NOMO-1 (cell line): Measurements from ENCODE around the gene CRYZL1.
"Not testable (repeated sequence)": the region's sequence is repeated elsewhere in the genome, so short reads cannot be mapped to it uniquely, and the experiment has no call there.

Source experiments
- DNase-seq, 2 experiments: peaks; one replicate each; lab custom pipeline; 2025; ENCODE audit not compliant: unreplicated experiment in 2 of 2; lab: John Stamatoyannopoulos, UW

CRYZL1 gene

GRCh38 chr21:33641352-33642026 lies at the start of gene CRYZL1:
Gene CRYZL1, minus strand, starts transcription at chr21:33641741. Its CDS starts 10,190 bp downstream, at chr21:33631551.
- DNase-seq: peak; percentile 95 to 98

GRCh38 chr21:33690874-33691273 lies 49.3 kb upstream of the CRYZL1 start:
- no peak for DNase-seq

GRCh38 chr21:33688353-33688752 lies 46.8 kb upstream of the CRYZL1 start:
- DNase-seq: no peak

- DNase-seq: no peak
Measured at GRCh38 chr21:33687634-33688033, 46.1 kb upstream of the CRYZL1 start.

GRCh38 chr21:33686386-33686785 lies 44.8 kb upstream of the CRYZL1 start:
- DNase-seq: no peak

GRCh38 chr21:33685613-33686197 lies 44.2 kb upstream of the CRYZL1 start:
- DNase-seq: no peak

- DNase-seq: no peak
Measured at GRCh38 chr21:33684923-33685560, 43.5 kb upstream of the CRYZL1 start.

- DNase-seq: no peak
Measured at GRCh38 chr21:33684068-33684467, 42.5 kb upstream of the CRYZL1 start.

GRCh38 chr21:33682992-33683627 lies 41.6 kb upstream of the CRYZL1 start:
- no peak for DNase-seq

GRCh38 chr21:33680870-33681269 lies 39.3 kb upstream of the CRYZL1 start:
- no peak for DNase-seq

GRCh38 chr21:33677450-33677849 lies 35.9 kb upstream of the CRYZL1 start:
- no peak for DNase-seq

GRCh38 chr21:33676666-33677065 lies 35.1 kb upstream of the CRYZL1 start:
- not testable (repeated sequence) for DNase-seq

GRCh38 chr21:33674226-33674625 lies 32.7 kb upstream of the CRYZL1 start:
- no peak for DNase-seq

GRCh38 chr21:33673473-33673872 lies 31.9 kb upstream of the CRYZL1 start:
- DNase-seq: no peak

- DNase-seq: no peak
Measured at GRCh38 chr21:33670076-33670978, 28.8 kb upstream of the CRYZL1 start.

GRCh38 chr21:33668620-33669019 lies 27.1 kb upstream of the CRYZL1 start:
- DNase-seq: no peak

- peak; percentile 4 to 14 for DNase-seq
Measured at GRCh38 chr21:33668180-33668579, 26.6 kb upstream of the CRYZL1 start.

GRCh38 chr21:33667636-33668035 lies 26.1 kb upstream of the CRYZL1 start:
- DNase-seq: no peak

GRCh38 chr21:33666153-33666552 lies 24.6 kb upstream of the CRYZL1 start:
- DNase-seq: no peak

- DNase-seq: no peak
Measured at GRCh38 chr21:33664135-33664534, 22.6 kb upstream of the CRYZL1 start.

- no peak for DNase-seq
Measured at GRCh38 chr21:33663241-33663640, 21.7 kb upstream of the CRYZL1 start.
